GM21825 (cell line): ENCODE results near the gene CEP131.
A peak's percentile ranks its signal among the peaks of the same experiment; 100 is the strongest.

Source experiments
- ATAC-seq: cut with Tn5 transposase; IDR thresholded peaks from one replicate; pipeline ENCODE4 v1.9.1; 2021; ENCODE audit warnings: mild to moderate bottlenecking, moderate library complexity; ENCODE audit not compliant: unreplicated experiment

The CEP131 gene

DNA sequence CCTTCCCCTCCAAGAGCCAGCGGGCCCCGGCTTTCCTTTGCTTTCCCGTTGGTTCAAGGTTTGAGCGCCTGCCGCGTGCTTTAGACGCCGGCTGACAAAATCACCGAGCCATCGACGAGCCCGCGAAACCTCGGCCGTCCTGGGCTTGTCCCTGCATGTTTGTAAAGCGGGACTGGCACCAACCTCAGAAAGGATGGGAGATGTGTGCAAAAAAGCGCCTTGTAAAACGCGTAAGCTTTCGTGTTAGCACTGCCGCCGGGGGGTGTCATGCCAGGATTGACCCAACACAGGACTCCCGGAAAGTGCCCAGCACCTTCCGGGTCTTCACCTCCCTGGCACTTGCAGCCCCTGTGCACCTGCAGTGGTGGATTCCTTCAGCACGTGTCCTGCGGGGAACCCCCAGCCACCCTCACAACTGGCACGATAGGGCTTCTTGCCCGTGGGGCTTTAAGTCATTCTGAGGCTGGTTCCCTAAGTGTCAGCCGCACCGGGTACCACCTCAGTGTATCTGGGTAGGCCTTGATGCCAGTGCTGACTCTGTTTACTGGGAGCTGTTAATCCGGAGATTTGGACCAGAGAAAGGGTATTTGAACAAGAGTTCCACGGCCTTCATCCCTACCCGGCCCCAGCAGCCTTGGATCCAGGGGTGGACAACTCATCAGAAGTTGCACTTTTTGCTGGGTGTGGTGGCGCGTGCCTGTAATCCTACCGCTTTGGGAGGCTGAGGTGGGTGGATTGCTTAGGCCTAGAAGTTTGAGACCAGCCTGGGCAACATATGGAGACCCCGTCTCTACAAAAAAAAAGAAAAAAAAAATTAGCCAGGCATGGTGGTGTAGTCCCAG lies 17.2 kb upstream of the CEP131 start:
- no peak for ATAC-seq

DNA sequence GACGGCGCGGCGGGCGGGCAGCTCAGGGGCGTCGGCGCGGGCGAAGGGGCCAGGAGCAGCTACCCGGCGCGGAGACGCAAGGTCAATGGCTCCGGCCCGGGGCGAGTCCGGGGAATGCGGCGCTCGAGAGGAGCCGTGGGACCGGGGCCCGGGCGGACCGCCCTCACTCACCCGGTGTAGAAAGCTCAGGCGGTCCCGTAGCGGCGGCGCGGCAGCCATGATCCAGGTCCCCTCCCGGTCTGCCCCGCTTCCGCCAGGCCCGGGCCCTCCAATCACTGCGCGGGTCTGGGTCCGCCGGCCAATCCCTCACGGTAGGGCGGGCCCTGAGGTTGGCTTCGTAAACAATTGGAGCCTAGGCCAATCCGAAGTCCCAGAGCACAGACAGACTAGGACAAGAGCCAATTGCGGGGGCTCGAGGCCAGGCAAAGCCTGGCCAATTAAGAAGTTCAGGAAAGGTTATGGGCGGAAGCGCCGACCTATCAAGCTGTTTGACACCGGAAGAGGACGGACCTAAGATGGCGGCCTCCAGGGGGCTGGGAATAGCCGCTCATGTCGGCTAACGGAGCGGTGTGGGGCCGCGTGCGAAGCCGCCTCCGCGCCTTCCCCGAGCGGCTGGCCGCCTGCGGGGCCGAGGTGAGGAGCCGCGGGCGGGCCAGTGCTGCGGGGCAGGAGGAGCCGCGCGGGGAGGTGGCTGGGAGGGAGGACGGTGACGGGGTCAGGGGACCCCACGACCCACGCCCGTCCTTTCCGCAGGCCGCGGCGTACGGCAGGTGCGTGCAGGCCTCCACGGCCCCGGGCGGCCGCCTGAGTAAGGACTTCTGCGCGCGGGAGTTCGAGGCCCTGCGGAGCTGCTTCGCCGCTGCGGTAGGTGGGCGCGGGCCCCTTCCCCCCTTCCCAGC lies 16.3 kb upstream of the CEP131 start, which contains the start of the genes NDUFAF8 and TEPSIN:
Gene NDUFAF8 (plus strand): TSS at position 504 of the 899 bp plus-strand sequence. CDS start 46 bp downstream, at position 550.
Gene TEPSIN (minus strand): TSS at position 241 of the 899 bp plus-strand sequence. CDS start 22 bp downstream, at position 219.
- ATAC-seq = peak; percentile 87

DNA sequence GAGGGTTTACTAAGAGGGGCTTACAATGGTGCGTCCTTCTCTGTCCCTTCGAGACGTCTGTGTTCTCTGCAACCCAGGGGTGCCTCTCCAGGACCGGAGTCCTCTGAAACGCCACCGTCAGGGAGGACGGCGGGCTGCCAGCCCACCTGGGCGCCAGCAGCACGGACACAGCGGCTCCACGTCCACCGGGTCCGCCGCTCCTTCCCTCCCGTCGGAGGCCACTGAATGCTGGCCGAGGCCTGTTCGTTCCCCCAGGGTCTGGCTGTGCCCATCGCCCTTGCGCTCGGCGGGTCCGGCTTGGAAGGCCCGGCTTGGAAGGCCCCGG lies 15.7 kb upstream of the CEP131 start:
- peak; percentile 4 for ATAC-seq

DNA sequence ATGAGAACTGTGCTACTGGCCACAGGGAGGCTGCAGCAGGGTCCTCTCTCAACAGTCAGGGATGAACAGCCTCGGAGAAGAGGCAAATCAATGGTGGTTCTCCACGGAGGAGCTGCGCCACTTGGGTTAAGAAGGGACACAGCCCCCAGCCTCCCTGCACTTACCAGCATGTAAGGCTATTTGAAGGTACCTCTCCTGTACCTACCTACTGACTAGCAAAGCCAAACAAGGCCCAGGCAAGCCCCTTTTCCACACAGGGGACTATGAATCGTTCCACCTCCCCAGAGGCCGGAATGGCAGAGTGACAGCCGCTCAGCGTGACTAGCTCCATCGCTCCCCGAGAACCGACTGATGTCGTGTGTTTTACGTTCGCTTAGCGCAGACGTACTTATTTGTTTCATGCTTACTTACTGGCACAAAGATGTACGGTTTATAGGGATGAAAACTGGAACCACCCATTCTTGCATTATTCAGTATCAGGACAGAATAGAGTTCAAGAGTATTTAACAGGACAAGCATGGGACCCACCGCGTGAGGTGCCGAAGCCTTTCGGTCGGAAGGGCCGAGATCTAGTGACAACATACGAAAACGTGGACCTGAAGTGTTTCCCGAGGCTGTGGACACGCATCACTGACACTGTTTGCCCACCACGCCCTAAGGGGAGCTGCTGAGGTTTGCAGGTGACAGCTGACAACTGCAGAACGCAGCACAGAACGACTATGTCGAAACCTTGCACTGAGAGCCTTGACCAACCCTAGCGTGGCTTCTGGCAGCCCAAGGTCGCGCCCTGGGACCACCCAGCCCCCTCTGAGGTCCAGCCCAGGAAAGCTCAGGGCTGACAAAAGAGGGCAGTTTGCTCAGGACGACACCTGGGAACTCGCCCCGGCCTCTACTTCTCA lies 15.1 kb upstream of the CEP131 start:
- no peak for ATAC-seq

DNA sequence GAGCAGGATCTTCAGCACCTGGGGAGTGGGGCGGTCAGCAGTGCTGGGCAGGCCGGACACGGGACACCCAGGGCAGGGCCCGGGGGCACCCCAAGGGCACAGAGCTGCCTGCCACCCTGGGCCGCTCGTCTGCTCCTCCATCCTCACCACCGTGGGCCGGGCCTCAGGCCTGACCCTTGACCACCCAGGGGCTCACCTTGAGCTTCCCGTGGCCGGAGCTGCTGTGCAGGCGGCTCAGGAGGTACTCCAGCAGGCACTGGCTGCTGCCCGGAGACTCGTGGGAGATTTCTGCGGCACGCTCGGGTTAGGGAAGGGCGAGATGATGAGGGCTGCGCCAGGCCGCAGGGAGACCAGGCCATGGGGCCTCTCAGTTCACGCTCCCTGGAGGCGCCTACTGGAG lies 14.0 kb upstream of the CEP131 start:
- ATAC-seq = no peak

DNA sequence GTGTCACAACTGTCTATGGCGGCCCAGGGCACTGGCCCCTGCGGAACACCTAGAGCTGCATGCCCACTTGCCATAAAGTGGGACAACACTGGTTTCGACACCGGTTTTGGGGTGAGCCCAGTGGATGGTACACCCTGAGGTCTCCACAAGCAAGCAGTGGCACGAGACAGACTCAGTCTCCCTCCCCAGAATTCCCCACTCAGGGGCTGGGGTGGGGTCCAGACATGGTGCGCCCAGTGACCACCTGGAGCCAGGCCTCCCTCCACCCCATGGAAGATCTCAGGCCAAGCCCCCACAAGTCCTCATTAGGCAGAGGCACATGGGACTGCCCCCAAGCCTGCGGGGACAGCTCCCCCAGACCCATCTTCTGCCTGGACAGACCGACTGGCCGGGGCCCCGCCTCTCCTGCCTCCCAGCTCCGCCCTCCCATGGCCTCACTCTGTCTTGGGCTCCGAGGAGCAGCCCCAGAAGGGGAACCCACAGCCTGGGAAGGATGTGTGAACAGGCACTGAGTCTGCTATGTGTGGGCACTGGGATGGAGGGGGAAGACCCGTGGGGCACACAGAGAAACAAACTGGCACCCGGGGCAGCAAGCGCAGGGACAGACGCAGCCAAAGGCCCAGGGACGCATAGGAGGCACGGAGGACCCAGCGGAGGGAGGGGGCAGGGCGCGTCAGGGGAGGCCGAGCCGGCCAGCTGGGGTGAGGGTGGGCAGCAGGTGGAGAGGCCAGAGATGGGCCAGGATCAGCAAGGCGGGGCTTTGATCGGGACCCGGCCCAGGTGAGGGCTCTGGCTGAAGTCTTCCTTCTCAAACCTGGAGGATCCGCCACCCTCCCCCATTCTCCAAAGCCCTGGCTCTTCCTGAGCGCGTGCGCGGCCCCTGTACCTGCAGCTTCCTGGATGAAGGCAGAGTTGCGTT lies 13.3 kb upstream of the CEP131 start:
- no peak for ATAC-seq

DNA sequence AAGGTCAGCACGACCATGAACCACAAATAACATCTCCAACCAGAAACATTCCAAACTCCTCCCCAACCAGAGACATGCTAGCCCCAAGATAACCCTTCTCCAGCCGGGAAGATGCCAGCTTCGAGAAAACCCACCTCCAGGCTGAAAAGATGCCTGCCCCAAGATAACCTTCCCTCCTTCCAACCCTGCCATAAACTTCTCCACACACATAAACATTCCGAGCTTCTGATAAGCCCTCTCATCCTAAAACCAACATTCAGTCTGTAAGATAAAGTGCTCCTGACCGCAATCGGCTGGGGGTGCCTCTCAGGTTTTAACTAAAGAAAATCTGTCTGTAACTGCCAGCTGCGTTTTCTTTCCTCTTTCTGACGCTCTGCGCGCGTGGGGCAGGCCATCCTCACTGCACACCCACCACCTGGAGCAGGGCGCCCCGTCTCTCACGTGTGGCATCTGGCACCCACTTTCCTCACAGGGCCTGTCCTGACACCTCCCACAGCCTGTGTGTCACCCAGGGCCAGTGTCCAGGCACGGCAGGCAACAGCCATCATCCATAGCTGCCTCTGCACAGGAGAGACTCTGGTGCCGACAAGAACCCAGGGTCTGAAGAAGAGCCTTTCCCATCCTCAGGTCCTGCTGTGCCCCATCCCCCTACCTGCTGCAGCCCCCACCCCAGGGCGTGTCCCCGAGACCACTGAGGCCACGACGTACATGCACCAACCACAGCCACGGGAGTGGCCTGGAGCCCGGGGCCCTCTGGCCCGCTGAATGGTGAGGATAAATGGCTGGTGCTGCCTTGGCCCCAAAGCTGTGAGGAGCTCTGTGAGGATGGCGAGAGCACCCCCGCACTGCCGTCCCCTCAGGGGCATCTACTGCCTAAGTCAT lies 12.4 kb upstream of the CEP131 start:
- ATAC-seq = no peak

DNA sequence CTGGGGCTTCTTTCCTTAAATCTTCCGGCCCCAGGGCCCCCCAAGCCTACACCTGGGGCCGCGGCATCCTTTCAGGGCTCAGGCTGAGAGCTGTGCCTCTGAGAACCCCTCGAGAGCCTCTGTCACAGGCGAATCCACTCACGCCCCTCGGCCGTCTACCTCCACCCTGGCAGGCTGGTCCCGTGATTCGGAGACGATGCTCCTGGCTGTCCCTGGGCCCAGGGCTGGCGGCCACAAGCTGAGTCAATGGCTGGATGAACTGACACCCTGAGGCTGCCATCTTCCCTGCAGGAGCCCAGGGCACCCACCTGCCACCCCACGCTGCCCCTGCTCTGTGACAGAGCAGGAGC lies 11.7 kb upstream of the CEP131 start:
- no peak for ATAC-seq

DNA sequence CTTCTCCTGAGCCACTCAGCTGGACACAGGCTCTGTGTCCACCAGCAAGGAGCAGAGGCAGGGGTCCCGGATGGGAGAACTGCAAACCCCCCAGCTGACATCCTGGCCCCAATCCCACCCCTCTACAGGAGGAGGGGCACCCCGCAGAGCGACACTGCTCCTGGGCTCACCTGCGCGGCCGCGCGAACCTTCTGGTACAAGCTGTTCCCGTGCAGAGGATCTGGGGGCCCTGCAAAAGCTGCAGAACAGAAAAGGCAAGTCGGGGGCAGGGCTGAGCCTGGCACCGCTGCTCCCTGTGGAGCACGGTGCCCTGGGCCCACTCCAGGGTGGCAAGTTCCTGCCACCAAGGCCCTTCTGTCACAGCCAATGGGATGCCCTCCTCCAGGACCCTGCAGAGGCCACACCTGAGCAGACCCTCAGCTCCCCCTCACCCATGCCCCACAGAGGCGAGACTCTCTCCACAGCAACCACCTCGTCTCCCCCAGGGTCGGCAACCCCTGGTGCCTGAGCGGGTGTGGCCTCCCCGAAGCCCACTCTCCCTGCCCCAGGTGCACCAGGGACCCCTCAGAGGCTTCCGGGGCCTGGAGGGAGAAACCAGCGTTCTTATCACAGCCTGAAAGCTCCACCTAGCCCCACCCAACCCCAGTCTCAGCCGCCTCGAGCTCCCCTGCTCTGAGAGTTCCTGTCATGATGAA lies 11.2 kb upstream of the CEP131 start:
- no peak for ATAC-seq

DNA sequence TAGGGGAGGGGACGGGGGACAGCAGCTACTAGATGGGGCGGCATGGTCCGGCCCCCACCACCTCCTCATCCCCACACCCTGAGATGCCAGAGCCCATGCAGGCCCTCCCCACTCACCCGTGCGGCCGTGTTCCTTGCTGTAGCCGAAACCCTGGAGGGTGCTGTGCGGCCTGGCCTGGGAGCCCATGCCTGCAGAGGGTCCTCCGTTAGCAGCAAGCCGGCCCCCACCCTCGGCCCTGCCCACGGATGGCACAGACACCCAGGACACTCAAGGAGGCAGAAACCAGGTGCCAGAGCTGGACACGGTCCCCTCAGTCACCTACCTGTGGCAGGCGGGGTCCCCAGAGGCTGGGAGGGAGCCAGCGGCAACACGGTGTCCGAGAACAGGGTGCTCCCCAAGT lies 10.6 kb upstream of the CEP131 start:
- no peak for ATAC-seq

DNA sequence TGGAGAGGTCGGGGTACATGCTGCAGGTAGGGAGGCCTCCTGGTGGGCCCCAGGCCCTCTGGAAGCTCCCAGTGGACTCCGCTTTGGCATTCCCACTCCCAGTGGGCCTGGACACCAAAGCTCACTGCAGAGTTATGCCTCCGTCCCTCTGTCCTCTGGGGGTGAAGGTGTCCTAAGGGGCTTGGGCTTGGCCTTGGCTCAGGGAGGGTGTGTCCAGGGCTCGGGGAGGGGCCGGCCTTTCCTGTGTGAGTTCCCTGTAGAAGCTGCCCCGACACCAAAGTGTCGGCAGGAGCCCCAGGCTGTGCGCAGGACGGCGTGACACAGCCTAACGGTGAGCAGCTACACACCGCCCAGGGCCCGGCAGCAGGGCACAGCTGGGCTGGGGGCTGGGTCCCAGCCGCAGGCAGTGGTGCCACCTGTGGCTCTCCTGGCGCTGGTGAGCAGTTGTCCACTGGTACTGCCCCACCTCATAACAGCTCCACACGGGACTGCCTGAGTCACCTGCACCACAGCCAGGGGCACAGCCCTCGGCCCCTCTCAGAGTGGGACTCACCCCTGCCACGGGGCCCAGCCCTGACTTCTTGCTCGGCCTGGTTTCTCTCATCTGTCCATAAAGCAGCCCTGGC lies 10.0 kb upstream of the CEP131 start:
- no peak for ATAC-seq

DNA sequence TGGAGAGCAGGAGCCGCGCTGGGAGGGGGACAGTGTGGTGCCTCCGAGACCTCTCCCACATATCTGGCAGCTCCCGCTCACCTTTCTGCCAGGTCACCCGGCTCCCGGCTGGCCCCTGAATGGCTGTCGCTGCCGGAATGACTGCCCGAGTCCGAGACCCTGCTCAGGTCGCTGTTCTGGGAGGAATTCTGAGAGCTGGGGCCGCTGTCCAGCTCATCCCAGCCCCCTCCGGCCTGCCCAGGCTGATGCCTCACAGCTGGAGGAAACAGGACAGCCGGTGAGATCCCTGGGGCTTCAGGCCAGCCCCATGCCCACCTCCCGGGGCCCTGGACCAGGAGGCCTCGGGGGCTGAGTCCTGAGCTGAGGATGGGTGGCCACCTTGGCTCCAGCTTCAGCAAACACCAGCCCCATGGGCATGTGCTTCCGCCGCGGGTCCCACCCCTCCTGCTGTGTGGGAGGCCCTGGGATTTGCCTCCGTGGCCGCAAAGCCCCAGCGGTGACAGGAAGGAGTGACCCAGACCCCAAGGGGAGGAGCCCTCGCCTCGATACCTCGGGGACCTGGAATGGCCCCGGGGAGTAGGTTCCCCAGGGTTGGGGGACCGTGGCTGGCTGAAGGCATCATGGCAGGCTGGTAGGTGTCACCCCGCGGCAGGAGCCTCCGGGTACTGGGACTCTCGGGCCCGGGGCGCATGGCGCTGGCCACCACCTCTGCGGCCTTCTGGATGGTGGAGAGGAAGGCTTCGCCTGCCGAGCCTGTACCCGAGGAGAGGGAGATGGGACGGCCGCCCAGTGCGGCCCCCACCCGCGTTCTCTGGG lies 9.2 kb upstream of the CEP131 start:
- ATAC-seq = no peak

DNA sequence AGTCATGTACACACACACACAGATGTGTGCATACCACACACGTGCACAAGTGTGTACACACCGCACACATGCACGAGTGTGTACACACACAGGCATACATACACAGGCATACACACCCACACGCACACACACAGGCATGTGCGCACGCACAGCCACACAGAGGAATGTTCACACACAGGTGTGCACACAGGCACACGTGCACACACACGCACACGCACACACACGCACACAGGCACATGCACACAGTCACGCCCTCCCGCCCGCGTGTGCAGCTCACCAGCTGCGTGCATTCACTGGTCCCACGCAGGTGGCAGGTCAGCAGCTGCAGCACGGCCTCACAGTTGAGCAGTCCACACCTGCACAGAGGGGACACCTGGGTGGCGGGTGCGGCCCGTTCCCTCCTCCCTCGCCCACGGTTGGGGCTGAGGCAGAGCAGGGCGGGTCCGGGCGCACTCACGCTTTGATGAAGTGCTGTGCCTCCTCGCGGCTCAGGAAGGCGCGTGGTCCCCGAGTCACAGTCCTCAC lies 8.4 kb upstream of the CEP131 start:
- ATAC-seq = no peak

DNA sequence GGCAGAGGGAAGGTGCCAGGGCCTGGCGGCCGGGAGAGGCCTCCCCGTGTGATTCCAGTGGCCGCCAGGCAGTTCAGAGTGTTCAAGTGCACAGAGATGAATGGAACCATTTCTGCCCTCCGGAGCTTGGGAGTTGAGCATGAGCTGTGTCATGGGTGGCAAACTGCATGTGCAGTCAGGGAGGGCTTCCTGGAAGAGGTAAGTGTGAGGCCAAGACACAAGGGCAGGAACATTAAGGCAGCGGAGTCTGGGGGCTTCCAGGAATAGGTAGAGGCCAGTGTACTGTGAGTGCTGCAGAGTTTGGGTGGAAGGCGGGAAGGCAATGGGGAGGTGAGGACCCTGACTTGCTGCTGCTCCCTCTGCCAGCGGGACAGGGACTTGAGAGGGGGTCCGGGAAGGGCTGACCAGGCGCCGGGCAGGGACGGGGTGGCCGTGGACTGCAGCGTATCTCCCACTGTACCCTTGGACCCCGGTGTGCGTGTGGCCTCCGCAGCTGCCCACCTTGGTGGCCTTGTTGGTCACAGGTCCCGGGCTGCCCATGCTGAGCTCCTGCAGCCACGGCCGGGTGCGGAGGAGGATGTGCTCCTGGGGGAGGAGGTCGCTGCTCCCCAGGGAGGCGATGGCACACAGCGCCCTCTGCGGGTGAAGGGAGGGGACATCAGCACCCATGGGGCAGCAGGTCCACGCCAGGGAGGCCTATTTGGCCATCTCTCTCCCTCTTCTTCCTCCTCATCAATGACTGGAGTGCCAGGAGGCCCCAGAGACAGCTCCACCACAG lies 7.5 kb upstream of the CEP131 start:
- ATAC-seq = no peak

DNA sequence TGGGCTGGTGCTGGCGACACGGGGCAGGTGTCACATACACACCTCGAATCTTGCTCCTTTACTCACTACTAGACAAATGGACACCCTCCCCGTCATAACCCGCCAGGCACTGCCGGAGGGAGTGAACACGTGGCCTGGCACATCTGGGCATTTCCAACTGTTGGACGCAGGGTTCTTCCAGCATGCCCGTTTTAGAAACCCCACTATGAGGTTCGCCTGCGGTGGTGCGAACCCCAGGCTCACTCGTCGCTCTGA lies 6.8 kb upstream of the CEP131 start:
- ATAC-seq = no peak
